MCF 10A (cell line): ENCODE data around the gene RRM1. TPM values are rescaled to one million over a fixed set of nuclear protein-coding genes. Genes with fewer than 3 reads are reported as not detected.

ENCODE experiments used
- BruUV-seq: library from RNA; stranded (reverse); fragments of 400-500 nt; replicated peaks from 2 replicates; lab custom pipeline; 2021; lab: Mats Ljungman, UMichigan
- CTCF ChIA-PET: fragments of 300-600 bp; sonication (Branson Sonifier 250); formaldehyde crosslinking; extraction: SDS; loops from one replicate; lab custom pipeline; 2021; ENCODE audit warnings: antibody characterized with exemption, inconsistent platforms; lab: Yijun Ruan, JAX
- POLR2A ChIA-PET: fragments of 300-600, 350-650 bp; sonication (Branson Sonifier 250); formaldehyde crosslinking; extraction: SDS; loops from one replicate; lab custom pipeline; 2020; ENCODE audit warnings: antibody characterized with exemption, inconsistent platforms; lab: Yijun Ruan, JAX
- DNase-seq: peaks from one replicate; pipeline ENCODE4 v3.0.0-alpha.2; 2018; ENCODE audit not compliant: unreplicated experiment
- H3K27ac Mint-ChIP-seq: one replicate; pipeline ENCODE4 v1.8.0; 2022; ENCODE audit warnings: mild to moderate bottlenecking, low read depth, mixed read lengths; ENCODE audit not compliant: unreplicated experiment
- H3K27me3 Mint-ChIP-seq: one replicate; pipeline ENCODE4 v1.8.0; 2022; ENCODE audit warnings: mixed read lengths; ENCODE audit not compliant: insufficient read depth, unreplicated experiment
- H3K36me3 Mint-ChIP-seq: one replicate; pipeline ENCODE4 v1.8.0; 2022; ENCODE audit warnings: mild to moderate bottlenecking, moderate library complexity, mixed read lengths; ENCODE audit not compliant: insufficient read depth, unreplicated experiment
- H3K4me1 Mint-ChIP-seq: one replicate; pipeline ENCODE4 v1.8.0; 2022; ENCODE audit warnings: mixed read lengths; ENCODE audit not compliant: insufficient read depth, unreplicated experiment
- H3K4me3 Mint-ChIP-seq: one replicate; pipeline ENCODE4 v1.8.0; 2022; ENCODE audit warnings: mild to moderate bottlenecking, moderate library complexity, mixed read lengths; ENCODE audit not compliant: unreplicated experiment
- H3K9me3 Mint-ChIP-seq: one replicate; pipeline ENCODE4 v1.8.0; 2022; ENCODE audit warnings: mixed read lengths; ENCODE audit not compliant: unreplicated experiment
- CTCF ChIP-seq: fragments of 200-600 bp; IDR thresholded peaks from one replicate; pipeline ENCODE4 v1.8.0; 2022; ENCODE audit warnings: antibody characterized with exemption, mild to moderate bottlenecking; ENCODE audit not compliant: unreplicated experiment
- intact Hi-C: fragments of 100-400 bp; cut with micrococcal nuclease; formaldehyde crosslinking; loops from 2 replicates; pipeline ENCODE4 v1.14.1; 2022
- total RNA-seq: library from RNA; stranded (reverse); gene quantifications from 2 replicates; pipeline ENCODE4 v1.2.3, GENCODE V29; 2022

Gene RRM1
- total RNA-seq, 1 experiment from 2014 or later = 86.1 TPM

DNA sequence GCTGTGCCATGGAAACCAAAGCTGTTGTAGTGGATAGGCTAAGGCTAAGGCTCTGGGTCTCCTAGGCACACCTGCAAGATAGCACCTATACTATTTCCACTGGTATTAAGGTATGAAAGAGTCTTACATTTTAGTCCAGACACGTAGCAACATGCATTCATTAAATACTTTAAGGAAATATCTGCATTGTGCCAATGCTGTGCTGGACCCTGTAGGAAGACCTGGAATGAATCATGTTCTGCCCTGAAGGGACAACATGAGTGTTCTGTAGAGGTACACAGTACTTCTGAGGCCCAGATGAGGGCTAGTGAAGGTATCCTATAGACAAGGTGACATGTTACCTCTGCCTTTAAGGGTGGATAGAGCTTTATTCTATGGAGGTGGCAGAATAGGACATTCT lies 35.2 kb upstream of the RRM1 start:
- no peaks in the 10 kb centered on the region for H3K27me3 Mint-ChIP-seq
- CTCF ChIA-PET = interaction anchor here (0.5 to 8.2 kb wide), 12 partner anchors 9 to 218 kb away, joined by 3 to 77 read pairs (median 4); partner anchors contain the start of gene STIM1
- peak; percentile 45 for DNase-seq
- H3K9me3 Mint-ChIP-seq = no peaks in the 10 kb centered on the region
- intact Hi-C loops = no loop called here
- no peak overlapping the region for H3K4me3 Mint-ChIP-seq
- no TSS peak for BruUV-seq
- TF ChIP-seq CTCF = no peak
- peaks cover 6% of the 10 kb centered on the region for H3K36me3 Mint-ChIP-seq
- no peaks in the 10 kb centered on the region for H3K4me1 Mint-ChIP-seq
- H3K27ac Mint-ChIP-seq = no peak overlapping the region
- POLR2A ChIA-PET = interaction anchor here (0.6 to 2.4 kb wide), 4 partner anchors 14 to 211 kb away, joined by 3 to 9 read pairs (median 4); partner anchors contain the start of gene STIM1

DNA sequence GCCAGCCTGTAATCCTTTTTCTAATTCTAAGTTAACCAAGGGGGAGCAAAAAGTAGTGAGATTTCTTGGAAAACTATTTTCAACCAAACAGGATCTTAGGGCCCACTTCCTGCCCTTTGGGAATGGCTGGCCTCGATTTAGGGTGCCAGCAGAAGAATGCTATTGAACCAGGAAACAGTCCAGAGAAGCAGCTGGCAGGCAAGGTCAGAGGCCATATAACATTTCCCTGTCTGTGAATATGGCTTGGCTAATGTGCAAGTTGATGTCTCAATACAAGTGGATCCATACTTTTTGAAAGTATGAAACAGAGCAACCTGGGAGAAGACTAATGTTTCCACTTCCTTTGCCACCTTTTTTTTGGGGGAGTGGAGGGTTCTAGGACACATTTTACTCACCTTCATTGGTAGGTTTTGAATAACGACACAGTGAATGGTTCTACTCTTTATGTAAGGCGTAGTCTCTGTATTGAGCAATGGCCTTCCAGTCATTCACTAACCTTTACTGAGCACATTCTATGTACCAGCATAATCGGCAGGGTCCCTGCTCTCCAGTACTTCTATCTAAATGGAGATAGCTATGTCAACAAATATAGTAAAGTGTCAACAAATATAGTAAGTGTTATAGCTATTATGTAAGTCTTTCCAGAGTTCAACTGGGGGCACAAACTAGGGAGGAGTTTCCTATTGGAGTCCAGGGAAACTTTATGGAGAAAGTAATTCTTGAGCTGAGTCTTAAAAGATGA lies 34.2 kb upstream of the RRM1 start:
- CTCF ChIA-PET = interaction anchor here (0.6 to 8.2 kb wide), 13 partner anchors 9 to 218 kb away, joined by 3 to 77 read pairs (median 4); partner anchors contain the start of gene STIM1
- Mint-ChIP-seq H3K36me3 (peaks cover 6% of the 10 kb centered on the region), H3K9me3 (no peaks in the 10 kb centered on the region), H3K4me3 (no peak overlapping the region), H3K4me1 (no peaks in the 10 kb centered on the region), H3K27ac (no peak overlapping the region), H3K27me3 (no peaks in the 10 kb centered on the region)
- intact Hi-C loops = no loop called here
- POLR2A ChIA-PET = interaction anchor here (1.1 to 1.6 kb wide), 2 partner anchors 13 to 16 kb away, joined by 3 to 5 read pairs; no protein-coding TSS in a partner anchor
- TF ChIP-seq CTCF = no peak
- no peak for DNase-seq
- BruUV-seq = no TSS peak

GRCh38 chr11:4061700-4062099 lies 32.9 kb upstream of the RRM1 start:
- intact Hi-C loops = no loop called here
- Mint-ChIP-seq H3K4me3 (no peak overlapping the region), H3K4me1 (no peaks in the 10 kb centered on the region), H3K36me3 (peaks cover 4% of the 10 kb centered on the region), H3K27me3 (no peaks in the 10 kb centered on the region), H3K9me3 (no peaks in the 10 kb centered on the region), H3K27ac (no peak overlapping the region)
- CTCF ChIA-PET = interaction anchor here (0.6 to 15.6 kb wide), 10 partner anchors 8 to 233 kb away, joined by 3 to 1105 read pairs (median 4); partner anchors contain the start of genes RHOG and STIM1
- POLR2A ChIA-PET = interaction anchor here (0.7 kb wide), 1 partner anchor 22 kb away, joined by 3 read pairs; no protein-coding TSS in a partner anchor
- DNase-seq = no peak
- no TSS peak for BruUV-seq
- TF ChIP-seq CTCF = no peak

- CTCF ChIA-PET = interaction anchor here (1.1 to 15.6 kb wide), 5 partner anchors 10 to 217 kb away, joined by 4 to 1105 read pairs (median 4); partner anchors contain the start of genes RHOG and STIM1
- POLR2A ChIA-PET = interaction anchor here (1.2 kb wide), 1 partner anchor 37 kb away, joined by 3 read pairs; no protein-coding TSS in a partner anchor
- no peak for DNase-seq
- Mint-ChIP-seq H3K4me3 (no peak overlapping the region), H3K27me3 (no peaks in the 10 kb centered on the region), H3K9me3 (no peaks in the 10 kb centered on the region), H3K27ac (no peak overlapping the region), H3K36me3 (no peaks in the 10 kb centered on the region), H3K4me1 (no peaks in the 10 kb centered on the region)
- TF ChIP-seq CTCF = no peak
- intact Hi-C loops = no loop called here
- no TSS peak for BruUV-seq
Measured at GRCh38 chr11:4063348-4063747, 31.3 kb upstream of the RRM1 start.
